CD4-positive, alpha-beta T cell treated with Interleukin-12 subunit alpha and Interleukin-12 subunit beta, for 1 hour (primary cell): Measurements from ENCODE around the gene EMILIN1.

Source experiments
- DNase-seq: peaks from one replicate; pipeline ENCODE4 v3.0.0-alpha.2; 2020

The EMILIN1 gene

GRCh38 chr2:27078267-27079194 is at the start of gene EMILIN1:
EMILIN1 (plus strand) TSS chr2:27078615; CDS start chr2:27079066, 451 bp downstream.
- DNase-seq, result no peak

GRCh38 chr2:27029051-27029450 is 49.4 kb upstream of the EMILIN1 start:
- no peak for DNase-seq

GRCh38 chr2:27032495-27033252 is 45.7 kb upstream of the EMILIN1 start, which contains the start of gene TMEM214:
TMEM214 (plus strand) TSS chr2:27032965; CDS start chr2:27033016, 51 bp downstream.
- peak; percentile 82 for DNase-seq

GRCh38 chr2:27033253-27033852 is 45.1 kb upstream of the EMILIN1 start:
- DNase-seq, result no peak

GRCh38 chr2:27038012-27038411 is 40.4 kb upstream of the EMILIN1 start:
- no peak for DNase-seq

- no peak for DNase-seq
Measured at GRCh38 chr2:27038631-27039339, 39.6 kb upstream of the EMILIN1 start.

GRCh38 chr2:27039426-27039825 is 39.0 kb upstream of the EMILIN1 start:
- DNase-seq, result no peak

GRCh38 chr2:27039871-27040270 is 38.5 kb upstream of the EMILIN1 start:
- no peak for DNase-seq

GRCh38 chr2:27040282-27040681 is 38.1 kb upstream of the EMILIN1 start:
- no peak for DNase-seq

- no peak for DNase-seq
Measured at GRCh38 chr2:27041752-27042151, 36.7 kb upstream of the EMILIN1 start.

GRCh38 chr2:27042159-27042661 is 36.2 kb upstream of the EMILIN1 start:
- no peak for DNase-seq

- DNase-seq, result no peak
Measured at GRCh38 chr2:27042985-27043634, 35.3 kb upstream of the EMILIN1 start.

- peak; percentile 73 for DNase-seq
Measured at GRCh38 chr2:27049422-27050280, 28.8 kb upstream of the EMILIN1 start.

GRCh38 chr2:27050281-27050995 is 28.0 kb upstream of the EMILIN1 start:
- peak; percentile 95 for DNase-seq

- peak; percentile 98 for DNase-seq
Measured at GRCh38 chr2:27050996-27051901, 27.2 kb upstream of the EMILIN1 start, which contains the start of gene AGBL5. AGBL5 (plus strand) TSS chr2:27051668; CDS start chr2:27052959, 1,291 bp downstream.

- no peak for DNase-seq
Measured at GRCh38 chr2:27051902-27052645, 26.3 kb upstream of the EMILIN1 start.

GRCh38 chr2:27053321-27053720 is 25.1 kb upstream of the EMILIN1 start:
- DNase-seq, result no peak

GRCh38 chr2:27053776-27054175 is 24.6 kb upstream of the EMILIN1 start:
- no peak for DNase-seq
